H9 (cell line): ENCODE data around the gene SLC27A1. TPM values are rescaled to one million over a fixed set of nuclear protein-coding genes. Genes with fewer than 3 reads are reported as not detected.

Source experiments
- DNase-seq: peaks from one replicate; pipeline ENCODE4 v3.0.0-alpha.2; 2017
- H2AFZ ChIP-seq: one replicate; pipeline ENCODE4 v1.6.1; 2013; ENCODE audit warnings: mild to moderate bottlenecking, low read length, control low read depth, moderate library complexity
- H2AK5ac ChIP-seq: 2 replicates; pipeline ENCODE4 v1.6.1; 2013; ENCODE audit warnings: low read length, control low read depth, mixed read lengths; ENCODE audit not compliant: insufficient read length
- H2BK120ac ChIP-seq: one replicate; pipeline ENCODE4 v1.6.1; 2013; ENCODE audit warnings: low read depth, mild to moderate bottlenecking, low read length, control low read depth, inconsistent platforms; ENCODE audit not compliant: poor library complexity, severe bottlenecking
- H2BK12ac ChIP-seq: 2 replicates; pipeline ENCODE4 v1.6.1; 2013; ENCODE audit warnings: low read length, control low read depth, mixed read lengths, low read depth; ENCODE audit not compliant: insufficient read length
- H2BK15ac ChIP-seq: 2 replicates; pipeline ENCODE4 v1.6.1; 2013; ENCODE audit warnings: low read depth, low read length, control low read depth
- H2BK20ac ChIP-seq: one replicate; pipeline ENCODE4 v1.6.1; 2013; ENCODE audit warnings: low read depth, mild to moderate bottlenecking, low read length, control low read depth, inconsistent platforms; ENCODE audit not compliant: poor library complexity, severe bottlenecking
- H2BK5ac ChIP-seq: 2 replicates; pipeline ENCODE4 v1.6.1; 2013; ENCODE audit warnings: low read length, control low read depth, mixed read lengths; ENCODE audit not compliant: insufficient read length
- H3K14ac ChIP-seq: 2 replicates; pipeline ENCODE4 v1.6.1; 2013; ENCODE audit warnings: low read length, control low read depth; ENCODE audit not compliant: insufficient read depth
- H3K18ac ChIP-seq: 2 replicates; pipeline ENCODE4 v1.6.1; 2013; ENCODE audit warnings: low read depth, mild to moderate bottlenecking, mixed read lengths, low read length, control low read depth; ENCODE audit not compliant: insufficient read length
- H3K23ac ChIP-seq: 2 replicates; pipeline ENCODE4 v1.6.1; 2013; ENCODE audit warnings: low read length, control low read depth, mixed read lengths, low read depth; ENCODE audit not compliant: insufficient read length
- H3K23me2 ChIP-seq: 2 replicates; pipeline ENCODE4 v1.6.1; 2013; ENCODE audit warnings: low read depth, mild to moderate bottlenecking, mixed read lengths, low read length, control low read depth; ENCODE audit not compliant: insufficient read length, poor library complexity, severe bottlenecking
- H3K27ac ChIP-seq: 2 replicates; pipeline ENCODE4 v1.5.1; 2013; ENCODE audit warnings: low read length, control low read depth, mixed read lengths, low read depth; ENCODE audit not compliant: insufficient read length
- H3K27me3 ChIP-seq: 2 replicates; pipeline ENCODE4 v1.6.1; 2013; ENCODE audit warnings: low read length, control low read depth, inconsistent platforms; ENCODE audit not compliant: insufficient read depth
- H3K4ac ChIP-seq: 2 replicates; pipeline ENCODE4 v1.6.1; 2013; ENCODE audit warnings: low read depth, mild to moderate bottlenecking, control low read depth, inconsistent platforms, low read length, moderate library complexity
- H3K4me1 ChIP-seq: 2 replicates; pipeline ENCODE4 v1.6.1; 2013; ENCODE audit warnings: low read length, control low read depth, inconsistent platforms; ENCODE audit not compliant: insufficient read depth
- H3K4me2 ChIP-seq: 2 replicates; pipeline ENCODE4 v1.6.1; 2013; ENCODE audit warnings: low read length, control low read depth, mixed read lengths; ENCODE audit not compliant: insufficient read length, insufficient read depth
- H3K56ac ChIP-seq: 2 replicates; pipeline ENCODE4 v1.6.1; 2013; ENCODE audit warnings: low read depth, mild to moderate bottlenecking, mixed read lengths, low read length, control low read depth; ENCODE audit not compliant: insufficient read length
- H3K79me1 ChIP-seq: 2 replicates; pipeline ENCODE4 v1.6.1; 2013; ENCODE audit warnings: low read depth, mild to moderate bottlenecking, moderate library complexity, low read length, control low read depth, inconsistent platforms; ENCODE audit not compliant: insufficient read depth, poor library complexity, severe bottlenecking
- H3K79me2 ChIP-seq: 2 replicates; pipeline ENCODE4 v1.6.1; 2013; ENCODE audit warnings: low read length, control low read depth, inconsistent platforms; ENCODE audit not compliant: insufficient read depth
- H3K9ac ChIP-seq: 2 replicates; pipeline ENCODE4 v1.6.1; 2013; ENCODE audit warnings: low read length, control low read depth, mixed read lengths; ENCODE audit not compliant: insufficient read length; ENCODE audit errors: extremely low read depth
- H3K9me3 ChIP-seq: one replicate; pipeline ENCODE4 v1.6.1; 2013; ENCODE audit warnings: low read depth, low read length, inconsistent platforms; ENCODE audit not compliant: control insufficient read depth
- H3T11ph ChIP-seq: one replicate; pipeline ENCODE4 v1.6.1; 2013; ENCODE audit warnings: mild to moderate bottlenecking, low read length, control low read depth, inconsistent platforms
- H4K20me1 ChIP-seq: one replicate; pipeline ENCODE4 v1.6.1; 2013; ENCODE audit not compliant: control insufficient read depth, insufficient read length, insufficient read depth
- H4K5ac ChIP-seq: 2 replicates; pipeline ENCODE4 v1.6.1; 2013; ENCODE audit warnings: low read depth, mild to moderate bottlenecking, mixed read lengths, low read length, control low read depth; ENCODE audit not compliant: insufficient read length
- H4K8ac ChIP-seq: replicated peaks from 2 replicates; pipeline ENCODE4 v1.6.1; 2013; ENCODE audit warnings: low read length, control low read depth, mixed read lengths, low read depth; ENCODE audit not compliant: insufficient read length
- H4K91ac ChIP-seq: 2 replicates; pipeline ENCODE4 v1.6.1; 2013; ENCODE audit warnings: low read depth, mild to moderate bottlenecking, moderate library complexity, mixed read lengths, low read length, control low read depth; ENCODE audit not compliant: insufficient read length
- H3K27ac Mint-ChIP-seq, 3 experiments: 2 replicates in 2 of 3; 3 replicates in 1 of 3; pipeline ENCODE4 v1.8.0; 2020 to 2021; ENCODE audit warnings: mixed read lengths in 3 of 3, mild to moderate bottlenecking in 1 of 3, moderate library complexity in 1 of 3
- H3K27me3 Mint-ChIP-seq: 2 replicates; pipeline ENCODE4 v1.8.0; 2021; ENCODE audit warnings: low read depth, mild to moderate bottlenecking, moderate library complexity, mixed read lengths
- H3K36me3 Mint-ChIP-seq, 3 experiments: 2 replicates in 2 of 3; 3 replicates in 1 of 3; pipeline ENCODE4 v1.8.0; 2020 to 2021; ENCODE audit warnings: low read depth in 3 of 3, mixed read lengths in 3 of 3; ENCODE audit not compliant: insufficient read depth in 1 of 3
- H3K4me1 Mint-ChIP-seq, 2 experiments: 2 replicates each; pipeline ENCODE4 v1.8.0; 2020; ENCODE audit warnings: mixed read lengths in 2 of 2
- H3K4me3 Mint-ChIP-seq, 2 experiments: 2 replicates in 1 of 2; 3 replicates in 1 of 2; pipeline ENCODE4 v1.8.0; 2020 to 2021; ENCODE audit warnings: mild to moderate bottlenecking in 2 of 2, mixed read lengths in 2 of 2, moderate library complexity in 1 of 2
- H3K9me3 Mint-ChIP-seq, 2 experiments: 2 replicates in 1 of 2; 3 replicates in 1 of 2; pipeline ENCODE4 v1.8.0; 2020; ENCODE audit warnings: mild to moderate bottlenecking in 2 of 2, mixed read lengths in 2 of 2, moderate library complexity in 1 of 2
- WGBS: extraction: QIAGEN DNeasy Blood & Tissue Kit; methylation state at CpG from one replicate; pipeline ENCODE4 v1.1.7; 2013; ENCODE audit warnings: missing lambda C conversion rate, low lambda C conversion rate, mixed read lengths; ENCODE audit not compliant: insufficient read length; ENCODE audit errors: extremely low coverage; 5-methylcytosine and 5-hydroxymethylcytosine counted together
- total RNA-seq: library from RNA; stranded (reverse); gene quantifications from 2 replicates; pipeline ENCODE4 v1.2.1, GENCODE V29; 2021
- TF ChIP-seq, protein P1 (sequence below): fragments of 200-600 bp; sonication (generic); conservative IDR thresholded peaks from 3 replicates; pipeline ENCODE4 v1.8.0; 2021; ENCODE audit warnings: antibody characterized with exemption, mild to moderate bottlenecking

SLC27A1 gene
- total RNA-seq, 1 experiment from 2014 or later, result 6.4 TPM

- H3K23me2 ChIP-seq, result no peaks in the 10 kb centered on the region
- H4K8ac ChIP-seq, result no peak overlapping the region
- no peak overlapping the region for H2BK12ac ChIP-seq
- H3K23ac ChIP-seq, result no peak overlapping the region
- no peak overlapping the region for H3K56ac ChIP-seq
- TF ChIP-seq, protein P1, sequence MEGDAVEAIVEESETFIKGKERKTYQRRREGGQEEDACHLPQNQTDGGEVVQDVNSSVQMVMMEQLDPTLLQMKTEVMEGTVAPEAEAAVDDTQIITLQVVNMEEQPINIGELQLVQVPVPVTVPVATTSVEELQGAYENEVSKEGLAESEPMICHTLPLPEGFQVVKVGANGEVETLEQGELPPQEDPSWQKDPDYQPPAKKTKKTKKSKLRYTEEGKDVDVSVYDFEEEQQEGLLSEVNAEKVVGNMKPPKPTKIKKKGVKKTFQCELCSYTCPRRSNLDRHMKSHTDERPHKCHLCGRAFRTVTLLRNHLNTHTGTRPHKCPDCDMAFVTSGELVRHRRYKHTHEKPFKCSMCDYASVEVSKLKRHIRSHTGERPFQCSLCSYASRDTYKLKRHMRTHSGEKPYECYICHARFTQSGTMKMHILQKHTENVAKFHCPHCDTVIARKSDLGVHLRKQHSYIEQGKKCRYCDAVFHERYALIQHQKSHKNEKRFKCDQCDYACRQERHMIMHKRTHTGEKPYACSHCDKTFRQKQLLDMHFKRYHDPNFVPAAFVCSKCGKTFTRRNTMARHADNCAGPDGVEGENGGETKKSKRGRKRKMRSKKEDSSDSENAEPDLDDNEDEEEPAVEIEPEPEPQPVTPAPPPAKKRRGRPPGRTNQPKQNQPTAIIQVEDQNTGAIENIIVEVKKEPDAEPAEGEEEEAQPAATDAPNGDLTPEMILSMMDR, result no peak
- no peaks in the 10 kb centered on the region for H3K79me1 ChIP-seq
- Mint-ChIP-seq H3K27ac (peak overlapping the region in 2 of 3 experiments; percentile 65 to 73; a peak in 2 of 7 replicates), H3K4me1 (peaks cover 6 to 9% of the 10 kb centered on the region in 2 experiments; a peak in 3 of 4 replicates), H3K27me3 (no peaks in the 10 kb centered on the region), H3K36me3 (peaks cover 0 to 10% (median 2%) of the 10 kb centered on the region in 3 experiments; a peak in 4 of 7 replicates), H3K4me3 (no peak overlapping the region), H3K9me3 (no peaks in the 10 kb centered on the region)
- no peak overlapping the region for H4K91ac ChIP-seq
- no peak overlapping the region for H2BK15ac ChIP-seq
- H2AFZ ChIP-seq, result no peak overlapping the region
- no peak for DNase-seq
- no peaks in the 10 kb centered on the region for H3K9me3 ChIP-seq
- no peaks in the 10 kb centered on the region for H3K79me2 ChIP-seq
- no peaks in the 10 kb centered on the region for H3K27me3 ChIP-seq
- H3K14ac ChIP-seq, result no peak overlapping the region
- H3K4ac ChIP-seq, result no peak overlapping the region
- no peaks in the 10 kb centered on the region for H4K20me1 ChIP-seq
- H3K9ac ChIP-seq, result no peak overlapping the region
- H2BK5ac ChIP-seq, result no peak overlapping the region
- no CpG with 5 or more reads among the region's 10 CpGs for WGBS
- no peaks in the 10 kb centered on the region for H3K4me1 ChIP-seq
- no peak overlapping the region for H2BK120ac ChIP-seq
- no peak overlapping the region for H2BK20ac ChIP-seq
- H4K5ac ChIP-seq, result no peak overlapping the region
- no peak overlapping the region for H2AK5ac ChIP-seq
- no peak overlapping the region for H3K18ac ChIP-seq
- H3K4me2 ChIP-seq, result no peak overlapping the region
- no peak overlapping the region for H3T11ph ChIP-seq
- H3K27ac ChIP-seq, result no peak overlapping the region
Measured at GRCh38 chr19:17505223-17505622, 34.9 kb downstream of the SLC27A1 start.
